ENCODE data around the gene PINLYP. TPM values are rescaled to one million over a fixed set of nuclear protein-coding genes. Genes with fewer than 3 reads are reported as not detected.

PINLYP gene
- total RNA-seq, 4 donors from 2014 or later: 0.99 to 16.4 (median 3.1) TPM

DNA sequence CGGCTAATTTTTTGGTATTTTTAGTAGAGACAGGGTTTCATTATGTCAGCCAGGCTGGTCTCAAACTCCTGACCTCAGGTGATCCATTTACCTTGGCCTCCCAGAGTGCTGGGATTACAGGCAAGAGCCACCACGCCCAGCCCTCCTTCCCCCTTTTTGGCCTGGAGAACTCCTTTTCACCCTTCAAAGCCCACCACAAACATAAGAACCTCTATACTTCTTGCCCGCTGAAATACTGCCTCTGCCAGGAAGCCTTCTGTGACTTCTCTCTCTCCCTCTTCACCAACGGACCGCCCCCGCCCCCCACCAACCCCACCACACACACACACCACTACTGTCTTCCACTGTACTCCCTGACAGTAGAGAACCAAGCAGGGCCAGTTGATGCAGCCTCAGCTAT lies 41.4 kb downstream of the PINLYP start:
- no peak for TF ChIP-seq POLR2A (IDR thresholded peaks at IDR 0.05)
- TF ChIP-seq, protein P1, sequence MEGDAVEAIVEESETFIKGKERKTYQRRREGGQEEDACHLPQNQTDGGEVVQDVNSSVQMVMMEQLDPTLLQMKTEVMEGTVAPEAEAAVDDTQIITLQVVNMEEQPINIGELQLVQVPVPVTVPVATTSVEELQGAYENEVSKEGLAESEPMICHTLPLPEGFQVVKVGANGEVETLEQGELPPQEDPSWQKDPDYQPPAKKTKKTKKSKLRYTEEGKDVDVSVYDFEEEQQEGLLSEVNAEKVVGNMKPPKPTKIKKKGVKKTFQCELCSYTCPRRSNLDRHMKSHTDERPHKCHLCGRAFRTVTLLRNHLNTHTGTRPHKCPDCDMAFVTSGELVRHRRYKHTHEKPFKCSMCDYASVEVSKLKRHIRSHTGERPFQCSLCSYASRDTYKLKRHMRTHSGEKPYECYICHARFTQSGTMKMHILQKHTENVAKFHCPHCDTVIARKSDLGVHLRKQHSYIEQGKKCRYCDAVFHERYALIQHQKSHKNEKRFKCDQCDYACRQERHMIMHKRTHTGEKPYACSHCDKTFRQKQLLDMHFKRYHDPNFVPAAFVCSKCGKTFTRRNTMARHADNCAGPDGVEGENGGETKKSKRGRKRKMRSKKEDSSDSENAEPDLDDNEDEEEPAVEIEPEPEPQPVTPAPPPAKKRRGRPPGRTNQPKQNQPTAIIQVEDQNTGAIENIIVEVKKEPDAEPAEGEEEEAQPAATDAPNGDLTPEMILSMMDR (IDR thresholded peaks at IDR 0.05): no peak
- no peak overlapping the region for H3K4me3 ChIP-seq (ENCODE audit: low read depth, poor library complexity, severe bottlenecking)
- no peak for DNase-seq (ENCODE audit: low spot score in 2 of 2)
- intact Hi-C loops (cut with DNase I; ENCODE audit: low total_unique reads): no loop called here
- 89 to 92% methylated on average over 6 of the region's 6 CpGs for WGBS, 2 donors

DNA sequence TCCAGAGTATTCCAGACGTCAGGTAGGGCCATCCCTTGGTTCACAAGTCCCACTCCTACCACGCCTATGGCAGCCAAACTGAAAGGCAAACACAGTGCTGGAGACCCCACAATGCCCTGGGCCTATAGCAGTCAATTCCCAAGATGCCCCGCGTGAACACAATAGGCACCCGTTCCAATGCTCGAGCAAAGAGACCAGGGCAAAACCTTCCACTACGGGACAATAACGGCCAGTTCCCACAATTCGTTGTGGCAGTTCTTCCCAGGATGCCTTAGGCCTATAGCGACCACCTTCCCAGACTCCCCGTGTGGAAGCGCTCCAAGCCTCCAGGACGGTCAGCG lies 43.3 kb downstream of the PINLYP start:
- no peak for DNase-seq (ENCODE audit: low spot score in 2 of 2)
- WGBS, 2 donors: 0% methylated on average over 14 of the region's 14 CpGs
- TF ChIP-seq, protein P1 (IDR thresholded peaks at IDR 0.05): no peak
- no peak for TF ChIP-seq POLR2A (IDR thresholded peaks at IDR 0.05)
- intact Hi-C loops (cut with DNase I; ENCODE audit: low total_unique reads): no loop called here
- peak overlapping the region; percentile 66 for H3K4me3 ChIP-seq (ENCODE audit: low read depth, poor library complexity, severe bottlenecking)

DNA sequence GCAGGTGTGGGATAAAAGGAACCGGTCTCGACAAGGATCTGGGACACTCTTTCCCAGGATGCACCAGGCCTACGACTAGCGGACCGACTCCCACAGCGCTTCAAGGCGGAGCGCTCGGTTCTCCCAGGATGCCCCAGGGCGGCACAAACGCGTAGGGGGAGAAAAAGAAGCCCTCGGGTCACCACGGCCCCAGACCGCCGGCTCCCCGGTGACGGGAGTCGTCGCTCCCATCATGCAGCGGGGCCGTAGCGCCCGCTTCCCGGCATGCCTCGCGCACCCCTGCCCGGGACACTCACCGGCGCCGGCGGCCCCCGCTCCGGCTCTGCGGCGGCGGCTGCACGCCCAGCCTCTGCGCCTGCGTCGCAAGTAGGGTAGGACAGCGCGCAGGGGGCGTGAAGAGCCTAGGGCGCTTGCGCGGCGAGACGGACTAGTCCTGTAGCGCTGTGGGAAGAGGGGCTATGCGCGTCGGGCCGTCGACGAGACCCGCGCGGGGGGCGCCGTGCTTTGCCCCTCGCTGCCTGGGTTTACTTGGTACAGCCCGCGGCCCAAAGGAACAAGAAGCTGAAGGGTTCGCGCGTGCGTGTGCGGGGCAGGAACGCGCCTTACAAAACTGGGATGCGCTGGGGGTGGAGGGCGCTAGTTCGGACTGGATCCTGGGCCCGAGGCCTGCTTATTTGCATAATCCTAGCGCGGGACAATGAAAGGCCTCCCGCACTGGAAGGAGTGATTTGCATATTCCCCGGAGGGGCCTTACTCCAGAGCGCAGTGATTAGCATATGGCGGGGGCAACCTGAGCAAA lies 43.9 kb downstream of the PINLYP start, which contains the start of gene ZNF428:
Gene ZNF428, minus strand, starts transcription at position 368 of the 799 bp plus-strand sequence. CDS start 5,325 bp downstream, outside the sequence.
- WGBS, 2 donors: 0 to 1% methylated on average over 19 to 59 of the region's 81 CpGs
- intact Hi-C loops (cut with DNase I; ENCODE audit: low total_unique reads): no loop called here
- peak; percentile 66 to 94 for DNase-seq (ENCODE audit: low spot score in 2 of 2)
- TF ChIP-seq, protein P1 (IDR thresholded peaks at IDR 0.05): no peak
- no peak for TF ChIP-seq POLR2A (IDR thresholded peaks at IDR 0.05)
- H3K4me3 ChIP-seq (ENCODE audit: low read depth, poor library complexity, severe bottlenecking): peak within 1 kb of the TSS; percentile 66

DNA sequence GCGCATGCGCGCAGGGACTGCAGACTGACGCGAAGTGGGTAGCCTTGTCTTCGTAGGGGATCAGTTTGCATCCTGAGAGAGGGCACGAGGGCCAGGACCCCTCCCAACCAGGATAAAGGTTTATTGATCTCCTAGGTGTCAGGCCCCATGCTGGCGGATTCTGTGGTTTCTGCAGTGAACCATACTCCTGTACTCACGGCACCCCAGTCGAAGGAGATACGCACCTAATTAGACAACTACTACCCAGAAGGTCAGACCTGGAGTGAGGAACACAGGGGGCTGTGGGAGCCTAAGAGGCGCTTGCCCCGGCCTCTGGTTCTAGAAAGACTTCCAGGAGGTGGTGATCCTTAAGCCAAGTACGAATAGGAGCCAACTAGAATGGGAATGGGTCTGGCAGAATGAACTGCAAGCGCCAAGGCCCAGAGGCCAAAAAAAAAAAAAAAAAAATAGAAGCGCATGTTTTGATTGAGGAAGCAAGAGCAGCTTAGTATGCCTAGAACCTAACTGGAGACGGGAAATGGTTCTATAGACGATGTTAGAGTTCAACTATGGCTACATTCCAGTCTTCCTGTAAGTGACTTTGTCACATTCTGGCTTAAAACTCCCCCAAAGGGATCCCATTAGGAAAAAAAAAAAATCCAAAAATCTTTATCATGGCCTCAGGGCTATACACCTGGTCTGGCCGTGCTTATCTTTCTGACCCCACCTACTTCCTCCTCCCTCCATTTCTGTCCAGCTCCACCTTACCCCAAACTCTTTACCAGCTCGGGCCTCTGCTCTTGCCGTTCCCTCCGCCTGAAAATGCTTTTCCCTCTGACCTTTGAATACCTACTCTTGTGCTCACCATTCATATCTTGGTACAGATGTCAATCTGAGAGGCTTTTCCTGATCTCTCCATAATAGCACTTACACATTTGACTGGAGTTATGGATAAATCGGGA lies 44.7 kb downstream of the PINLYP start:
- peak overlapping the region; percentile 66 for H3K4me3 ChIP-seq (ENCODE audit: low read depth, poor library complexity, severe bottlenecking)
- 28 to 32% methylated on average over 22 to 23 of the region's 23 CpGs for WGBS, 2 donors
- TF ChIP-seq, protein P1 (IDR thresholded peaks at IDR 0.05): no peak
- no peak for TF ChIP-seq POLR2A (IDR thresholded peaks at IDR 0.05)
- intact Hi-C loops (cut with DNase I; ENCODE audit: low total_unique reads): no loop called here
- no peak for DNase-seq (ENCODE audit: low spot score in 2 of 2)

- intact Hi-C loops (cut with DNase I; ENCODE audit: low total_unique reads): no loop called here
- TF ChIP-seq, protein P1 (IDR thresholded peaks at IDR 0.05): no peak
- no peak for TF ChIP-seq POLR2A (IDR thresholded peaks at IDR 0.05)
- no peak overlapping the region for H3K4me3 ChIP-seq (ENCODE audit: low read depth, poor library complexity, severe bottlenecking)
- 82% methylated on average over 4 of the region's 4 CpGs for WGBS, 2 donors
- no peak for DNase-seq (ENCODE audit: low spot score in 2 of 2)
Measured at GRCh38 chr19:43622070-43622469, 46.5 kb downstream of the PINLYP start.

Data from lower leg skin (tissue), 4 donors.